OCI-LY3 (cell line): ENCODE data around the gene GABRB3.

Source experiments
- H2AFZ ChIP-seq: fragments of 200-600, 300-600 bp; shearing (Covaris generic); 2 replicates; pipeline ENCODE4 v1.6.0; 2014; ENCODE audit warnings: antibody characterized with exemption, low read depth, low read length
- H3K27ac ChIP-seq: fragments of 200-600, 300-600 bp; sonication (generic); 2 replicates; pipeline ENCODE4 v1.5.1; 2014; ENCODE audit warnings: mild to moderate bottlenecking, low read length, moderate library complexity, mixed read lengths
- H3K27me3 ChIP-seq: fragments of 200-600, 300-600 bp; sonication (generic); 2 replicates; pipeline ENCODE4 v1.6.1; 2014; ENCODE audit warnings: low read depth, low read length, mixed read lengths
- H3K36me3 ChIP-seq: fragments of 200-600, 300-600 bp; sonication (generic); replicated peaks from 2 replicates; pipeline ENCODE3; 2014; ENCODE audit warnings: low read depth, low read length, mixed read lengths
- H3K4me1 ChIP-seq: fragments of 300-600, 200-600 bp; sonication (generic); 2 replicates; pipeline ENCODE4 v1.6.1; 2014; ENCODE audit warnings: low read length, mixed read lengths
- H3K4me2 ChIP-seq: fragments of 200-600, 300-600 bp; sonication (generic); 2 replicates; pipeline ENCODE4 v1.6.1; 2014; ENCODE audit warnings: low read length, mixed read lengths
- H3K4me3 ChIP-seq: fragments of 300-600, 200-600 bp; sonication (generic); 2 replicates; pipeline ENCODE4 v1.5.1; 2014; ENCODE audit warnings: antibody characterized with exemption, mild to moderate bottlenecking, low read length, moderate library complexity
- H3K79me2 ChIP-seq: fragments of 300-600, 200-600 bp; shearing (Covaris generic); 2 replicates; pipeline ENCODE4 v1.6.1; 2014; ENCODE audit warnings: mild to moderate bottlenecking, low read length, mixed read lengths
- H3K9ac ChIP-seq: fragments of 300-600, 200-600 bp; shearing (Covaris generic); 2 replicates; pipeline ENCODE4 v1.6.0; 2014; ENCODE audit warnings: mild to moderate bottlenecking, low read length, moderate library complexity
- H3K9me3 ChIP-seq: fragments of 200-600, 300-600 bp; shearing (Covaris generic); 2 replicates; pipeline ENCODE4 v1.6.1; 2014; ENCODE audit warnings: low read length, mixed read lengths; ENCODE audit not compliant: insufficient read depth
- H4K20me1 ChIP-seq: fragments of 200-600, 300-600 bp; sonication (generic); 2 replicates; pipeline ENCODE4 v1.6.1; 2016; ENCODE audit warnings: low read length, mixed read lengths; ENCODE audit not compliant: insufficient read depth
- EZH2phosphoT487 ChIP-seq: fragments of 200-600 bp; shearing (Covaris generic); IDR thresholded peaks from 2 replicates; pipeline ENCODE4 v1.6.1; 2018; ENCODE audit warnings: antibody characterized with exemption, mixed run types, low read depth
- TF ChIP-seq, protein P1 (sequence below): fragments of 200-600, 300-600 bp; sonication (generic); IDR thresholded peaks from 2 replicates; pipeline ENCODE4 v1.5.1; 2014; ENCODE audit warnings: antibody characterized with exemption, low read length, low read depth

GABRB3 gene

DNA sequence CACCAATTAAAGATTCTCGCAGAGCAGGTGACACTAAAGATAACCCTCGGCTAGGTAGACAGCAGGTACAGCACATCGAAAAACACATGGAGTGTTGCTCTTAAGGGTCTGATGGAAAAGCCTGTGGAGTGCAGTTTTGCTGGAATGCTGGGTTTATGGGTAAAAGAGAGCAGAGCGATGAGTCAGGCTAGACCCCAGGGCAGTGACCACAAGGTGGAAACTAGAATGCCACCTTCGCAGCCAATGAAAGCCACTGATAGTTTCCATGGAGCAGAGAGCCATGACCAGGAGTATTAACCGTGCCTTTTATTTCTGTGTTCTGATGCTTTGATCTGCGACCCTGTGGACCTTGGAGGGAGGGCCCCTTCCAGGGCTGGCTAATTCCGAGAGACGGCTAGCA lies 149.8 kb downstream of the GABRB3 start:
- TF ChIP-seq, protein P1, sequence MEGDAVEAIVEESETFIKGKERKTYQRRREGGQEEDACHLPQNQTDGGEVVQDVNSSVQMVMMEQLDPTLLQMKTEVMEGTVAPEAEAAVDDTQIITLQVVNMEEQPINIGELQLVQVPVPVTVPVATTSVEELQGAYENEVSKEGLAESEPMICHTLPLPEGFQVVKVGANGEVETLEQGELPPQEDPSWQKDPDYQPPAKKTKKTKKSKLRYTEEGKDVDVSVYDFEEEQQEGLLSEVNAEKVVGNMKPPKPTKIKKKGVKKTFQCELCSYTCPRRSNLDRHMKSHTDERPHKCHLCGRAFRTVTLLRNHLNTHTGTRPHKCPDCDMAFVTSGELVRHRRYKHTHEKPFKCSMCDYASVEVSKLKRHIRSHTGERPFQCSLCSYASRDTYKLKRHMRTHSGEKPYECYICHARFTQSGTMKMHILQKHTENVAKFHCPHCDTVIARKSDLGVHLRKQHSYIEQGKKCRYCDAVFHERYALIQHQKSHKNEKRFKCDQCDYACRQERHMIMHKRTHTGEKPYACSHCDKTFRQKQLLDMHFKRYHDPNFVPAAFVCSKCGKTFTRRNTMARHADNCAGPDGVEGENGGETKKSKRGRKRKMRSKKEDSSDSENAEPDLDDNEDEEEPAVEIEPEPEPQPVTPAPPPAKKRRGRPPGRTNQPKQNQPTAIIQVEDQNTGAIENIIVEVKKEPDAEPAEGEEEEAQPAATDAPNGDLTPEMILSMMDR = no peak
- TF ChIP-seq EZH2phosphoT487 = no peak
- Histone ChIP-seq H3K4me3 (no peak overlapping the region), H3K27ac (no peak overlapping the region), H3K36me3 (no peaks in the 10 kb centered on the region), H3K27me3 (no peaks in the 10 kb centered on the region), H3K4me1 (no peaks in the 10 kb centered on the region), H4K20me1 (no peaks in the 10 kb centered on the region), H3K4me2 (no peak overlapping the region), H3K9ac (no peak overlapping the region), H2AFZ (no peak overlapping the region), H3K79me2 (no peaks in the 10 kb centered on the region), H3K9me3 (no peaks in the 10 kb centered on the region)

GRCh38 chr15:26621816-26622215 lies 151.1 kb downstream of the GABRB3 start:
- Histone ChIP-seq H3K4me3 (no peak overlapping the region), H3K9ac (no peak overlapping the region), H4K20me1 (no peaks in the 10 kb centered on the region), H2AFZ (no peak overlapping the region), H3K27me3 (no peaks in the 10 kb centered on the region), H3K27ac (no peak overlapping the region), H3K4me1 (no peaks in the 10 kb centered on the region), H3K4me2 (no peak overlapping the region), H3K36me3 (no peaks in the 10 kb centered on the region), H3K9me3 (no peaks in the 10 kb centered on the region), H3K79me2 (no peaks in the 10 kb centered on the region)
- TF ChIP-seq EZH2phosphoT487 = no peak
- TF ChIP-seq, protein P1 = no peak

- TF ChIP-seq EZH2phosphoT487 = no peak
- TF ChIP-seq, protein P1 = no peak
- Histone ChIP-seq H3K27me3 (no peaks in the 10 kb centered on the region), H3K4me1 (no peaks in the 10 kb centered on the region), H4K20me1 (no peaks in the 10 kb centered on the region), H3K36me3 (no peaks in the 10 kb centered on the region), H3K4me2 (no peak overlapping the region), H2AFZ (no peak overlapping the region), H3K27ac (no peak overlapping the region), H3K9me3 (no peaks in the 10 kb centered on the region), H3K79me2 (no peaks in the 10 kb centered on the region), H3K4me3 (no peak overlapping the region), H3K9ac (no peak overlapping the region)
These were observed 152.1 kb downstream of the GABRB3 start for GRCh38 chr15:26620528-26621458.

DNA sequence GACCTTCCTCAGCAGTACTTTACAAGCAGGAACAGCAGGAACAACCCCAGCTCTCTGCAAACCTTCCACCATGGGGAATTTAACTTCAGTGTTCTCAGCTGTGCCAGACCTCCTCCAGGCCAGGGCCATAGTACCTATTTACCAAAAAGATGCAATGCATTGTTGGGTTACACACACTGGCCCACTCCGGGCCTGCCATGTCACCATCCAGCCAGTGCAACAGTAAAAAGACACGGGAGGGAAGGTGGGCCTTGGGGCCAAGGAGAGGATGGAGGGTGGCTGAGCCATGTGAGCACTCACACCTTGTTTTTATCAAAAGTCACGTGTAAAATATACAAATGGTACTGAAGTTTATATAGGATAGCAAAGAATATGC lies 157.0 kb downstream of the GABRB3 start:
- H3K36me3 ChIP-seq = no peaks in the 10 kb centered on the region
- no peaks in the 10 kb centered on the region for H3K79me2 ChIP-seq
- H4K20me1 ChIP-seq = no peaks in the 10 kb centered on the region
- TF ChIP-seq, protein P1 = no peak
- no peak for TF ChIP-seq EZH2phosphoT487
- H3K27ac ChIP-seq = no peak overlapping the region
- H2AFZ ChIP-seq = no peak overlapping the region
- H3K4me3 ChIP-seq = no peak overlapping the region
- no peak overlapping the region for H3K9ac ChIP-seq
- no peaks in the 10 kb centered on the region; the same call in 1 of the 2 replicates for H3K9me3 ChIP-seq
- no peaks in the 10 kb centered on the region for H3K27me3 ChIP-seq
- H3K4me1 ChIP-seq = no peaks in the 10 kb centered on the region
- no peak overlapping the region for H3K4me2 ChIP-seq
